GM06990 (cell line): ENCODE results near the gene UBR4.

ENCODE experiments used
- DNase-seq: peaks from one replicate; pipeline ENCODE4 v3.0.0-alpha.2; 2011; ENCODE audit not compliant: insufficient read length; ENCODE audit errors: extremely low read depth
- H3K27me3 ChIP-seq: replicated peaks from 2 replicates; pipeline ENCODE4 v1.6.0; 2011; ENCODE audit warnings: low read length; ENCODE audit not compliant: control insufficient read depth, insufficient read depth
- H3K36me3 ChIP-seq: 2 replicates; pipeline ENCODE4 v1.5.1; 2011; ENCODE audit warnings: low read length; ENCODE audit not compliant: control insufficient read depth, insufficient read depth
- H3K4me3 ChIP-seq: replicated peaks from 2 replicates; pipeline ENCODE4 v1.5.1; 2011; ENCODE audit warnings: low read depth, mild to moderate bottlenecking, control low read depth, low read length
- TF ChIP-seq, protein P1 (sequence below): IDR thresholded peaks from 2 replicates; pipeline ENCODE4 v1.5.1; 2011; ENCODE audit warnings: low read length, control low read depth, mild to moderate bottlenecking, inconsistent platforms; ENCODE audit not compliant: insufficient read depth, poor library complexity, severe bottlenecking

UBR4 gene

DNA sequence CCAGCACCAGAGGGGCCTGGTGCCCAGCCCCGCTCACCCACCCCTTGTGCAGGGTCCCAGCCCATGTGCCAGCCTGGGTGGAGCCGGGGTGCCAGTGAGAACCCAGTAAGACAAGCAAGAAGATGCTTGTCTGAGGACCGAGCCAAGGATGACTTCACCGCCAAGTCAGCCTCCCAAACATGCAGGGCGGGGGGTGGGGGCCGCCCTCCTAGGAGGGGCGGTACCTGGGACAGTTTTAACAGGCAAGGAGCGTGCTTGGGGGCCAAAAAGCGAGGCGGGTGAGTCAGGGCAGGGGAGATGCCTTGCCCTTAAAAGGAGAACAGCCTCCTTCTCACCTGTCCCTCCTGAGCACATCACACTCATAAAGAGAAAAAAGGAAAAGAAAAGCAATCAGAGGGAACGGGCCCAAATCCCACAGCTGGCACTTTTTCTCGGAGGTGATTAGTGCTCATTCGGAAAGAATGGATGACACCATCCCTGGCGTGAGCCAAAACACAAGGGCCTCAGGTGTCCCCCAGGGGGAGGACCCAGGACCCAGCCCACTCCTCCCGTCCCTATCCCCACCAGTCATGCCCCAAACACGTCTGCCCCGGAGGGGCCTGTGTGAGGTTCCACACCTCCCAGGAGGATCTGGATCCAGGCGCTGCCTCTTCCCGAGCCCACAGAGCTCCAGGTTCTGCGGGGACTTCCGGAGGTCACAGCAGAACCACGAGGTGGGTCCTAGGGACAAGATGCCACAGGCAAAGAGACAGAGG lies 176.0 kb downstream of the UBR4 start:
- H3K36me3 ChIP-seq = no peaks in the 10 kb centered on the region
- DNase-seq = no peak
- TF ChIP-seq, protein P1, sequence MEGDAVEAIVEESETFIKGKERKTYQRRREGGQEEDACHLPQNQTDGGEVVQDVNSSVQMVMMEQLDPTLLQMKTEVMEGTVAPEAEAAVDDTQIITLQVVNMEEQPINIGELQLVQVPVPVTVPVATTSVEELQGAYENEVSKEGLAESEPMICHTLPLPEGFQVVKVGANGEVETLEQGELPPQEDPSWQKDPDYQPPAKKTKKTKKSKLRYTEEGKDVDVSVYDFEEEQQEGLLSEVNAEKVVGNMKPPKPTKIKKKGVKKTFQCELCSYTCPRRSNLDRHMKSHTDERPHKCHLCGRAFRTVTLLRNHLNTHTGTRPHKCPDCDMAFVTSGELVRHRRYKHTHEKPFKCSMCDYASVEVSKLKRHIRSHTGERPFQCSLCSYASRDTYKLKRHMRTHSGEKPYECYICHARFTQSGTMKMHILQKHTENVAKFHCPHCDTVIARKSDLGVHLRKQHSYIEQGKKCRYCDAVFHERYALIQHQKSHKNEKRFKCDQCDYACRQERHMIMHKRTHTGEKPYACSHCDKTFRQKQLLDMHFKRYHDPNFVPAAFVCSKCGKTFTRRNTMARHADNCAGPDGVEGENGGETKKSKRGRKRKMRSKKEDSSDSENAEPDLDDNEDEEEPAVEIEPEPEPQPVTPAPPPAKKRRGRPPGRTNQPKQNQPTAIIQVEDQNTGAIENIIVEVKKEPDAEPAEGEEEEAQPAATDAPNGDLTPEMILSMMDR = no peak
- H3K27me3 ChIP-seq = no peaks in the 10 kb centered on the region; the same call in none of the 2 replicates
- no peak overlapping the region for H3K4me3 ChIP-seq

DNA sequence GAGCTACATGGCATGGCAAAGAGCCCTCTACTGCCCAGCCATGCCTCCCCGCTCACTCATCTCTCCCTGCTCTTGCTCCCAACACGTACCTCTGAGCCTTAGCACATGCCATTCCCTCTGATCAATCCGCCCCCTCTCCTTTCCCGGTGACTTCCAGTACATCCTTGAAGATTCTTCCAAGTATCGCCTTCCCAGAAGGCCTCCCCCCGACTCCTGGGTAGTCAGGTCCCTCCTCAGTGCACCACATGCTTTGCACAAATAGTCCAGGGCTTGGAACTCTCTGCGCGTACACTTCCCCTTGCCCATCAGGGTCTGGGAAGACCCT lies 176.6 kb downstream of the UBR4 start:
- no peak for DNase-seq
- TF ChIP-seq, protein P1 = no peak
- peaks cover 2% of the 10 kb centered on the region for H3K27me3 ChIP-seq
- H3K4me3 ChIP-seq = no peak overlapping the region
- H3K36me3 ChIP-seq = no peaks in the 10 kb centered on the region

DNA sequence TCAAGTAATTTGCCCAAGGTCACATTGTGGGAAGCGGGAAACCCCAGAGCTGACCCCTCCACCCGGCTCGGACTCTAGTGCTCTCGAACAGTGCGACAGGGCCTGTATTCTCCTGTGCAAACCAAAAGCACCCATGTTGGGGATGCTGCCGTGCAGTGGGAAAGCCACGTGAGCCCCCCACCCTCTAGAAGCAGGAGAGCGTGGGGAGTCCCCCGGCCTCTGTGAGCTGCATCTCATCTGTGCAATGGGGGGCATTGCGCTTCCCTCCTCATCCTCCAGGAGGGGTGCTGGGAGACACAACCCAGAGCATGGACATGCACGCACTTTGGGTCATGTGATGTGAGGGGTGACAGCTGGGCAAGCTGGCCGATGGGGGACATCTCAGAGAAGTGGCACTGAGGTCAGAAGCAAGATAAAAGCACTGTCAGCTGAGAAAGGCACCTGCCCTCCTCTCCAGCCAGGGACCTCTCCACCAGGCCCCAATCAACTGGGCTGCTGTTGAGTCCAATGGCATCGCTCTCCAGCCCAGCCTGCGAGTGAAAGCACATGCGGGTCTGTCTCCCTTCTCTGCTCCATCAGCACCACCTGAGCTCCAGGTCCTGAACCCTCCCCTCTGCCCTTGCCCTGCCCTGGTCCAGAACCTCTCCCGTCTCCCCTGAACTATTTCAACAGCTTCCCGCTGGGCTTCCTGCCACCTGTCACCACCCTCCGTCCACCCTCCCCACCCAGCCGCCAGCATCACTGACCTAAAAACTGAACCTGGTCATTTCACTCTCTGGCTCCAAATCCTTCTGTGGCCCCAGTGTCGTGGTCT lies 177.2 kb downstream of the UBR4 start:
- TF ChIP-seq, protein P1 = no peak
- Histone ChIP-seq H3K4me3 (no peak overlapping the region), H3K36me3 (no peaks in the 10 kb centered on the region), H3K27me3 (peaks cover 2% of the 10 kb centered on the region; the same call in 1 of the 2 replicates)
- DNase-seq = no peak

DNA sequence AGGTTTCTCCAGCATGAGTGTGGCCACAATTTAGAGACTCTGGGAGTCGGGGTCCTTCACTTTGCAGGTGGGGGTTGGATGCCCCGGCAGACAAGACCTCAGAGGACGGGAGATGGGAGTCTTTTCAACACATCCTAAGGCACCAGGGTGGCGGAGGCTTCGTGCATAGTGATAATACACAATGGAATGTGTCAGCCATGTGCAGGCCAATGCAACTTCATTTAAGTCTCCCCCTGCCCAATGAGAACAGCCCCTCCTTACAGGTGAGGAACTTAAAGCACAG lies 177.7 kb downstream of the UBR4 start:
- Histone ChIP-seq H3K36me3 (no peaks in the 10 kb centered on the region), H3K4me3 (no peak overlapping the region), H3K27me3 (peaks cover 2% of the 10 kb centered on the region; the same call in 1 of the 2 replicates)
- TF ChIP-seq, protein P1 = no peak
- DNase-seq = no peak

DNA sequence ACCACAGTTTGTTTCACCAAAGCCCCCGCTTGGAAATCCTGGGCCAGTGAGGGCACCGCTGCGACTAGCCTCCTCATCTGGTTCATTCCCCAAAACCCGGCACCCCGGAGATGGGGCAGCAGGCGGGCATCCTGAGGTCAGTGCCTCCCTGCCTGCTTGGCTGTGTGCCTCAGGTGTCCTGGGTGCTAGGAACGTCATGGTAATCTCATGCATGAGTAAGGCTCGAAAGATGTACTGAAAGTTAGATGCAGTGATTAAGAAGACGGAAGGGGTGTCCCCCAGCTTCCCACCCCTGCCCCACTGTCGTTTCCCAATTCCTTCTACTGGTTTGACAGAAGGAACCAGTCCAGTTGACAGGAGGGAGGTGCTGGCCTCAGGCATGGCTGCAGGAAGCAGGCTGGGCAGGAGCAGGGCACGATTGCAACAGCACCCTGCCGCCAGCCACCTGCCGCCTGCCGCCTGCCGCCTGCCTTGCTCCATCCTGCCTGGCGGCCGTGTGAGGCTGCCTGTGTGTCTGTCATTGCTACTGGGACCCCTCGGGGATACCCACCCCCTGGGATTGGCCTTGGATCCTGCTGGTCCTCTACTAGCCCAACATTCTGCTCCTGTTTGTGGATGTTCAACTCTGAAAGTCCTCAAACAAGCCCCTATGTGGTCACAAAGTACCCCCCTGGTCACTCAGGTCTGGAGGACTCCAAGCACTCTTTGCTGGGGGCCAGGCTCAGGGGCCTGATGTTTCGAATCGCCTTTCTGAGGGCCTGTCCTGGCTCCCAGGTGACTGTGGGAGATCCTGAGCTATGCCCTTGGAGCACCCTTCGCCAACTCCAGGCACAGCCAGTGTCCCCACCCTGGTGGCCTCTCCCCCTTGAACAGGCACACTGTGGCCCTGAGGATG lies 180.6 kb downstream of the UBR4 start:
- H3K27me3 ChIP-seq = peaks cover 2% of the 10 kb centered on the region; the same call in 1 of the 2 replicates
- TF ChIP-seq, protein P1 = no peak
- no peaks in the 10 kb centered on the region for H3K36me3 ChIP-seq
- no peak for DNase-seq
- no peak overlapping the region for H3K4me3 ChIP-seq
